Activated CD4-positive, alpha-beta T cell treated with anti-CD3 and anti-CD28 coated beads for 36 hours (primary cell): ENCODE measurements around the gene NUCB1. TPM values are rescaled to one million over a fixed set of nuclear protein-coding genes. Genes with fewer than 3 reads are reported as not detected.

Experiments used
- ATAC-seq: fragments of 200-7000 bp; cut with Tn5 transposase; one replicate; pipeline ENCODE4 v1.10.0; 2021; ENCODE audit warnings: mild to moderate bottlenecking, moderate library complexity
- CTCF ChIA-PET: fragments of 350-600 bp; sonication (Branson Sonifier 250); formaldehyde crosslinking; loops from one replicate; lab custom pipeline; 2021; ENCODE audit warnings: antibody characterized with exemption; lab: Charles Lee
- POLR2A ChIA-PET: fragments of 350-600 bp; sonication (Branson Sonifier 250); formaldehyde crosslinking; loops from one replicate; lab custom pipeline; 2021; ENCODE audit warnings: antibody characterized with exemption, inconsistent platforms; lab: Charles Lee
- DNase-seq: peaks from one replicate; pipeline ENCODE4 v3.0.0-alpha.2; 2020
- H3K27ac Mint-ChIP-seq: one replicate; pipeline ENCODE4 v1.8.0; 2021; ENCODE audit warnings: mixed read lengths
- H3K27me3 Mint-ChIP-seq: one replicate; pipeline ENCODE4 v1.8.0; 2021; ENCODE audit warnings: mixed read lengths
- H3K36me3 Mint-ChIP-seq: one replicate; pipeline ENCODE4 v1.8.0; 2021; ENCODE audit warnings: low read depth, mixed read lengths
- H3K4me1 Mint-ChIP-seq: one replicate; pipeline ENCODE4 v1.8.0; 2021; ENCODE audit warnings: mixed read lengths
- H3K4me3 Mint-ChIP-seq: one replicate; pipeline ENCODE4 v1.8.0; 2021; ENCODE audit warnings: mild to moderate bottlenecking, moderate library complexity, mixed read lengths
- H3K9me3 Mint-ChIP-seq: one replicate; pipeline ENCODE4 v1.8.0; 2021; ENCODE audit warnings: low read depth, mixed read lengths
- intact Hi-C, 2 experiments: fragments of 100-400 bp; cut with DNase I in 1 of 2; cut with micrococcal nuclease in 1 of 2; formaldehyde crosslinking; loops; one replicate each; pipeline versions ENCODE4 v1.14.2 to v1.15.1; 2022 to 2024; cut with DNase I, micrococcal nuclease
- total RNA-seq, 2 experiments: library from RNA; stranded (reverse); gene quantifications; one replicate each; pipeline ENCODE4 v1.2.3, GENCODE V29; 2021

The NUCB1 gene
- total RNA-seq, result 100 to 1,000 TPM; 115 to 118 TPM

DNA sequence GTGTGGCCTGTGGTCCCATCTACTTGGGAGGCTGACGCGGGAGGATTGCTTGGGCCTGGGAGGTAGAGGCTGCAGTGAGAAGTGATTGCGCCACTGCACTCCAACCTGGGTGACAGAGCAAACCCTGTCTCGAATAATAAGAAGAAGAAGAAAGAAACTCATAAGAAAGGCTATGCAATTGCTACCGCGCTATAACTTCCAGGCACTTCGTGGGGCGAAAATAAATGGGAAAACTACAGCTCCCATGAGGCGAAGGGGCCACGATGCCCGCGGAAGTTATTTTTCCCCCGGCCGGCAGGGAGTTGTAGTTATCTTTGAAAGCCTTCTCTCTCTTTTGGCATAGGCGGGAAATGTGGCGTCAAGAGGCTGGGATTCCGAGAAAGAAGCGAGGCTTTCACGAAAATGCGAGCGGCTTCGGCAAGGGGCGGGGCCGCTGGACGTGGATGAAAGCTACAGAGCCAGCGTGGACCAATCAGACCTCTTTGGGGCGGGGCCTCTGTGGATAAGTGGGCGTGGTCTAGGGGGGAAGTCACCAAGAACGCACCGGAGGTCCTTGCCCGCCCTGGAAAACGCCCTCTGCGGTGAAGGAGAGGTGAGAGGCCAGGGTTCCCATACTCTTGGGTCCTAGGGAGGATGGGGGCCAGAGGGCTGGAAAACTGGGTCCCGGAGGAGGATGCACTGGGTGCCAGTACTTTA is at the start of gene NUCB1:
TSS of gene NUCB1 (plus strand) at position 532 of the 696 bp plus-strand sequence. CDS start 485 bp downstream, outside the sequence.
- Mint-ChIP-seq H3K4me3 (peak within 1 kb of the TSS; percentile 99), H3K27me3 (peaks cover 5% of the 10 kb centered on the region), H3K27ac (peak within 1 kb of the TSS; percentile 98), H3K36me3 (peaks cover 26% of the 10 kb centered on the region), H3K9me3 (no peaks in the 10 kb centered on the region), H3K4me1 (peaks cover 34% of the 10 kb centered on the region)
- peak; percentile 95 for ATAC-seq
- peak; percentile 100 for DNase-seq
- CTCF ChIA-PET, result interaction anchor here (0.5 to 2.6 kb wide), 7 partner anchors 14 to 198 kb away, joined by 3 to 12 read pairs (median 5); partner anchors contain the start of genes IZUMO1 and PPP1R15A
- POLR2A ChIA-PET, result interaction anchor here (0.6 to 2.0 kb wide), 12 partner anchors 12 to 406 kb away, joined by 3 to 7 read pairs (median 4); partner anchors contain the start of genes BAX, BCAT2, GYS1 and PPP1R15A
- intact Hi-C loops, result loop anchor here (1.0 to 5.0 kb wide), 13 partner anchors 25 to 977 kb away; partner anchors contain the start of genes FTL (in 2 of the 2), AKT1S1 (in 1 of the 2), BAX (in 1 of the 2) and CYTH2 (in 1 of the 2)

DNA sequence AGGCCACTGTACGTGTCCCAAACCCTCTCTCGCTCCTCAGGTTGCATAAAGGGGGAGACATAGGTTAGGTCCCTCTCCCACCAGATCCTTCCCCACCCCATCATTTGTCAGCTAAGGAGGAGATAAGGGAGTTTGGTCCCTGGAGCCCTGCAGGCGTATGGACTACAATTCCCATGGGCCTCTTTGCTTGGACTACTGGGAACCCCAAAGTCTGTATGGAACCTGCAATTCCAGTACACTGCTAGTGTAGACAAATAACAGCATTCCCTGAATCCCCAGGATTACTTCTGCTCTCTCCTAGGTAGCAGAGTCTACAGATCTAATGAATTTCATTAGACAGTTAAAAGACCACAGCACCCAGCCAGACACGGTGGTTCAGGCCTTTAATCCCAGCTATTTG is 47.8 kb upstream of the NUCB1 start:
- DNase-seq, result no peak
- no peak overlapping the region for H3K4me3 Mint-ChIP-seq
- no peaks in the 10 kb centered on the region for H3K4me1 Mint-ChIP-seq
- H3K9me3 Mint-ChIP-seq, result no peaks in the 10 kb centered on the region
- H3K36me3 Mint-ChIP-seq, result no peaks in the 10 kb centered on the region
- intact Hi-C loops, result no loop called here
- POLR2A ChIA-PET, result no interaction called here
- CTCF ChIA-PET, result interaction anchor here (1.2 to 2.4 kb wide), 4 partner anchors 8 to 65 kb away, joined by 3 to 9 read pairs (median 6); partner anchors contain the start of gene HSD17B14
- ATAC-seq, result no peak
- H3K27me3 Mint-ChIP-seq, result no peaks in the 10 kb centered on the region
- no peak overlapping the region for H3K27ac Mint-ChIP-seq

DNA sequence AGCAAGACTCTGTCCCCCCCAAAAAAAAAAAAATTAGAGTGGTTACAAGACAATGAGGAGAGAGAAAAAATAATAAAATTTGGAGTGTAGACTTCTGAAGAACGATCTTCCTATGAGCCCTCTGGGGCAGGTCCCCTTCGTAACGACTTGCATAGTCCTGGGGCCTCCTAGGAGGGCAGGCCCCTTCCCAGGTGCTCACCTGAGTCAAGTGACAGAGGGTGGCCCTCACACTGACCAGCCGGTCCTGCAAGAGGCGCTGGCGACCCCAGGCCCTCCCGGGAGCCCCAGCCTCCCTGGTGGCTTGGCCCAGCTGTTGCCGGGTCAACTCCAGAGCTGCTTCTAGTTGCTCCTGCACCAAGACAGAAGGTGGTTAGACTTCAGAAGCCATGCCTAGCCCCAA is 46.6 kb upstream of the NUCB1 start:
- Mint-ChIP-seq H3K27ac (no peak overlapping the region), H3K4me3 (no peak overlapping the region), H3K36me3 (no peaks in the 10 kb centered on the region), H3K27me3 (no peaks in the 10 kb centered on the region), H3K9me3 (no peaks in the 10 kb centered on the region), H3K4me1 (no peaks in the 10 kb centered on the region)
- no peak for DNase-seq
- ATAC-seq, result no peak
- intact Hi-C loops, result no loop called here
- CTCF ChIA-PET, result interaction anchor here (0.6 to 2.4 kb wide), 3 partner anchors 9 to 94 kb away, joined by 3 to 9 read pairs (median 8); no protein-coding TSS in a partner anchor
- POLR2A ChIA-PET, result no interaction called here

DNA sequence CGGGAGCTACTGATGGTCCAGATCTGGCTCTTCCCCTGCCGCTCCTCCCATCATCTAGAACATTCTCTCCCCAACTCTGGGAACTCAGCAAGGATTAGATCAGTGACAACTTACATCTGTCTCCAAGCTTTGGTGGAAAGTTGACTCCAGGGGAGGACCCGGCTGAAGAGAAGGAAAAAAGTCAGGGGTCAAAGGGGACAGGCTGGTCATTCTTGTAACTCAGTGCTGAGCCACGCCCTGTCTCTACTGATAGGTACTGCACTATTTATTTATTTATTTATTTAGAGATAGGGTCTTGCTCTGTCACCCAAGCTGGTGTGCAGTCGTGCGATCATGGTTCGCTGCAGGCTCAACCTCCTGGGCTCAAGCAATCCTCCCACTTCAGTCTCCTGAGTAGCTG is 46.0 kb upstream of the NUCB1 start:
- ATAC-seq, result no peak
- ChIA-PET POLR2A (no interaction called here), CTCF (interaction anchor here (1.1 to 2.4 kb wide), 2 partner anchors 10 to 59 kb away, joined by 6 to 8 read pairs; no protein-coding TSS in a partner anchor)
- H3K9me3 Mint-ChIP-seq, result no peaks in the 10 kb centered on the region
- H3K27ac Mint-ChIP-seq, result no peak overlapping the region
- no peaks in the 10 kb centered on the region for H3K36me3 Mint-ChIP-seq
- H3K4me3 Mint-ChIP-seq, result no peak overlapping the region
- no peaks in the 10 kb centered on the region for H3K27me3 Mint-ChIP-seq
- intact Hi-C loops, result no loop called here
- DNase-seq, result no peak
- H3K4me1 Mint-ChIP-seq, result peaks cover under 1% of the 10 kb centered on the region

DNA sequence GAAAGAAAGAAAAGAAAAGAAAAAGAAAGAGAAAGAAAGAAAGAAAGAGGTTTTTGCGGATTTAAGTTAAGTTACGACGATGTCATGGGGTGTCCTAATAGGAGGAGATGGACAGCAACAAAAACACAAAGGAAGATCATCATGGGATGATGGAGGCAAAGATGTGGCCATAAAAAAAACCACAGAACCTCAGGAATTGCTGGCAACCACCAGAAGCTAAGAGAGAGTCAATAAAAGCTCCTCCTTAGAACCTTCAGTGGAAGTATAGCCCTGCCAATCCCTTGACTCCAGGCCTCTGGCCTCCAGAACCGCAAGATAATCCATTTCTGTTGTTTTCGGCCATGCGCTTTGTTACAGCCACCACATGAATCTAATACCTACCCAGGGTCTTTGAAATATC is 43.2 kb upstream of the NUCB1 start:
- no peak overlapping the region for H3K27ac Mint-ChIP-seq
- intact Hi-C loops, result no loop called here

DNA sequence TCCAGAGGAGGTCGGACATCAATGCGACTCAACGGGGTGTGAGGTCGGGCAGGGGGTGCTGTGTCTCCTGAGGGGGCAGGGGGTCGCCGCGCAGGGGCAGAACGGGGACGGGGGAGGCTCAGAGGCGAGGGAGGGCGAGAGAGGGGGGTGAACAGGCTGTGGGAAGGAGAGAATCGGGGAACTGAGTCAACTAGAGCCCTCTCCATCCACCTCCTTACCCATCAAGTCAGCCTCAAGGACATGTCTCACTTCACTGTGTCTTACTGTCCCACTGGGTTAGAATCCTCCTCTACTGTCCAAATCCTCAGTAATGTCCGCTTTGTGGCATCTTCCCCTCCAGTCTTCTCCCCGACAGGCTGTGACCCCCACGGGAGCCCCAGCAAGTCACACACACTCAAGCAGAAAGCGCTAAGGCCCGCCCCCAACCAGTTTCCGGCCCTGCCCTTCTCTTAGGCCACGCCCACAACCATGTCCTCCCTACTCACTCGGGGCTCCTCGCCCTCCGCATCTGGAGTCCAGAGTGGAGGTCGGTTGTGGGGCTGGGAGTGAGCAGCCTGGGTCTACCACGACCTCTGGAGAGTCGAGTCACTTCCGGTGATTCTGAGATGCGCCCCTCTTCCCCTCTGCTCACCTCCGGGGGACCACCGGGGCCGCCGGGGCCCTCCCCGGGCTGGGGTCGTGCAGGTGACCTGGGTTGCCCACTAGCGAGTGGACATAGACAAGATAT is 41.0 kb upstream of the NUCB1 start:
- POLR2A ChIA-PET, result interaction anchor here (1.0 to 1.2 kb wide), 2 partner anchors 13 to 15 kb away, joined by 3 to 4 read pairs; partner anchors contain the start of gene PPP1R15A
- CTCF ChIA-PET, result interaction anchor here (0.7 to 1.5 kb wide), 2 partner anchors 18 to 225 kb away, joined by 3 to 6 read pairs; no protein-coding TSS in a partner anchor
- Mint-ChIP-seq H3K36me3 (no peaks in the 10 kb centered on the region), H3K9me3 (no peaks in the 10 kb centered on the region), H3K27me3 (no peaks in the 10 kb centered on the region), H3K27ac (peak overlapping the region; percentile 93), H3K4me3 (peak overlapping the region; percentile 94), H3K4me1 (peaks cover 7% of the 10 kb centered on the region)
- intact Hi-C loops, result loop anchor here (1.0 to 2.0 kb wide), 8 partner anchors 13 to 134 kb away; partner anchors contain the start of genes NUCB1 (in 2 of the 2), PPP1R15A (in 2 of the 2), BAX (in 1 of the 2) and BCAT2 (in 1 of the 2)
- DNase-seq (peak; percentile 92), ATAC-seq (peak; percentile 92)

More for the DNA sequence above, 43.2 kb upstream of the NUCB1 start:
- Mint-ChIP-seq H3K4me3 (no peak overlapping the region), H3K36me3 (no peaks in the 10 kb centered on the region), H3K4me1 (peaks cover 7% of the 10 kb centered on the region), H3K9me3 (no peaks in the 10 kb centered on the region), H3K27me3 (no peaks in the 10 kb centered on the region)
- CTCF ChIA-PET, result no interaction called here
- no peak for DNase-seq
- no peak for ATAC-seq
- POLR2A ChIA-PET, result no interaction called here

DNA sequence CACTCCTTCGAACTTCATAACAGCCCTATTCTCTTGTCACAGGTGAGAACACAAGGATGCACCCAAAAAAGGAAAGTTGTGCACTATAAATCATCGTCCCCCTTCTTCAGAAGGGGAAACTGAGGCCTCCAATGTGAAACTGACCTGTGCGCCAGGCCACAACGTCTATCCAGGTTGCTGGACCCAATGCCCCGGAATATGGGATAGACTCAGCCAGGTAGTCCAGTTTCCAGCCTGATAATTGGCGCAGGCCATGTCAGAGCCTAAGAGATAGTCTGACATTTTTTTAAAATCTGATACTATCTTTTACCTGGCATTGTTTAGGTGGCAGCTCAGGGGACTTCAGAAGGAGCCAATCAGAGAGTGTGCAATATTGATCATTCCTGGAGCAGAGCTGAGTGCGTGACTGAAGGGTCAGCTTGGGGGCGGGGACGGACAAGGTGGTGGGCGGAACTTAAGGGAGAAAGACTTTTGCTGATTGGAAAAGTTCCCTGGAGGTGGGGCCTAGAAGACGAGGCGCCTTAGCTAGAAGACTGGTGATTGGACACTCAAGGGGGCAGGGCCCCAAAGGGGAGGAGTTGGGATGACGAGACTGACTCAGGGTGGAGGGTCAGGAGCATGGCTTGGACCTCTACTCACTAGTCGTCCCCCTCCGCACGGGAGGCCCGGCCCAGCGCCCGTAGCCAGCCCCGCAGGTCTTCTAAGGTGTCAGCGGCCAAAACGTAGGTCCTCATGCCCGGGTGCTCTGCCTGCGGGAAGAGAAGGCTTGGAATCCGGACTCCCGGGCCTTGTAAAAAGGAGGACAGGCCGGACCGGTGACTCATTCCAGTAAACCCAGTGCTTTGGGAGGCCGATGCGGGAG is 40.2 kb upstream of the NUCB1 start:
- no peak overlapping the region for H3K27ac Mint-ChIP-seq
- H3K36me3 Mint-ChIP-seq, result no peaks in the 10 kb centered on the region
- CTCF ChIA-PET, result interaction anchor here (0.7 kb wide), 1 partner anchor 225 kb away, joined by 3 read pairs; no protein-coding TSS in a partner anchor
- POLR2A ChIA-PET, result no interaction called here
- no peaks in the 10 kb centered on the region for H3K27me3 Mint-ChIP-seq
- H3K9me3 Mint-ChIP-seq, result no peaks in the 10 kb centered on the region
- ATAC-seq (peak; percentile 28), DNase-seq (peak; percentile 58)
- intact Hi-C loops, result loop anchor here (1.0 to 2.0 kb wide), 6 partner anchors 12 to 133 kb away; partner anchors contain the start of genes NUCB1 (in 2 of the 2), PPP1R15A (in 2 of the 2), BCAT2 (in 1 of the 2) and FTL (in 1 of the 2)
- H3K4me1 Mint-ChIP-seq, result peaks cover 7% of the 10 kb centered on the region
- peak overlapping the region; percentile 94 for H3K4me3 Mint-ChIP-seq

DNA sequence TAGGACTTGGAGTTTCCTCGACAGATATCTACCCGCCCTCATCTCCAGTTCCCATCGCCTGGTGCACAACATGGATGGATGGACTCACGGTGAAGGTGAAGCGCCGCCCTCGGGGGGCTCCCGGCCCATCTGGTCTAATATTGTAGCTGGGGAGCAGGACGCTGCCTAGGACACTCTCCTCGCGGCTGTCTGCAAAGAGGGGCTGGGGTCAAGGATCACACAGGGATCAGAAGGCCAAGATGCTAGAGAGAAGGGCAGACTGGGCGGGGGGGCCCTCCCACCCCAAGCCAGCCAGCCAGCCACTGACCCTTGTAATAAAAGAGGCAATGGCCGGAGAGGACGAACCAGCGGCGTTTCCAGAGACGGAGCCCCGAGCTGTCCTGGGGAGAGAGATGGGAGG is 38.8 kb upstream of the NUCB1 start:
- no peaks in the 10 kb centered on the region for H3K27me3 Mint-ChIP-seq
- intact Hi-C loops, result no loop called here

DNA sequence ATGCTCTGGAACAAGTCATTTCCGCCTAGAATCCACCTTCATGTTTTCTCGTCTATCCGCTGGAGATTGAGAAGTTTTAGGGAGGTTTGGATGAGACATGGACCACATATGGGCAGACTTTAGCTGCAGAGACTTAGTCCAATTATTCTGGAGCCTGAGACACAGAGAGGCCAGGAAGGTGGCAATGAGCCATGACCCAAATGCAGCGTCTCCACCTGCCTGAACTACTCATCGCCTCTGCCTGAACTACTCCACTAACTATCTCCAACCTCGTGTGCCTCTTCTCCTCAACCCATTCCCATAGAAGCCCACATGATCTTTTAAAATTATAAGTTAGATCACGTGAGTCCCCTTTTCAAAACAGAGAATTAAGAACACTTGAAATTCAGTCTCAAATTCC is 37.3 kb upstream of the NUCB1 start:
- ChIA-PET CTCF (no interaction called here), POLR2A (interaction anchor here (0.6 to 0.7 kb wide), 2 partner anchors 158 to 1033 kb away, joined by 3 to 4 read pairs; no protein-coding TSS in a partner anchor)
- intact Hi-C loops, result no loop called here
- H3K4me1 Mint-ChIP-seq, result peaks cover 7% of the 10 kb centered on the region
- no peak overlapping the region for H3K4me3 Mint-ChIP-seq
- no peak overlapping the region for H3K27ac Mint-ChIP-seq
- DNase-seq (no peak), ATAC-seq (no peak)
- no peaks in the 10 kb centered on the region for H3K9me3 Mint-ChIP-seq
- no peaks in the 10 kb centered on the region for H3K27me3 Mint-ChIP-seq
- no peaks in the 10 kb centered on the region for H3K36me3 Mint-ChIP-seq

More for the DNA sequence above, 38.8 kb upstream of the NUCB1 start:
- no peaks in the 10 kb centered on the region for H3K9me3 Mint-ChIP-seq
- DNase-seq, result no peak
- ATAC-seq, result no peak
- H3K36me3 Mint-ChIP-seq, result no peaks in the 10 kb centered on the region
- CTCF ChIA-PET, result interaction anchor here (0.9 kb wide), 2 partner anchors 11 to 13 kb away, joined by 3 read pairs; no protein-coding TSS in a partner anchor
- no peak overlapping the region for H3K4me3 Mint-ChIP-seq
- peaks cover 7% of the 10 kb centered on the region for H3K4me1 Mint-ChIP-seq
- POLR2A ChIA-PET, result interaction anchor here (0.9 to 1.1 kb wide), 2 partner anchors 11 to 72 kb away, joined by 3 read pairs; partner anchors contain the start of gene PPP1R15A
- H3K27ac Mint-ChIP-seq, result no peak overlapping the region

DNA sequence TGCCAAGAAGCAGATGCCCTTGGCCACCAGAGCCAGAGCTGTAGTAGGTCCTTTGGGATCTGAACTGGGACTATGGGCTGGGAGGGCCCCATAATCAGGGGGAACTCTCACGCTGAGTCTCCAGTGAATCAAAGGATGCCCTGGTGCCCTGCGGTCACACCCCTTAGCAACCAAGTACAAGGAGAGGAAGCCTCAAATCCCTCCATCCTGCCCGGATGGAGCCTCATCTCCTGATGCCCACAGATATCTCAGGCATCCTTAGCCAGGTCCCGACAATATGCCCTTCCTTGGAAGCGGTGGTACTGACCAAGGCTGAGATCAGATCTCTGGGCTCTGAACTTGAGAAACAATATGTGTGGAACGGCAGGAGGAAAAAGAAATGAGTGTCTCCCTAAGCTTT is 33.4 kb upstream of the NUCB1 start:
- DNase-seq (no peak), ATAC-seq (no peak)
- Mint-ChIP-seq H3K27me3 (no peaks in the 10 kb centered on the region), H3K9me3 (no peaks in the 10 kb centered on the region), H3K27ac (no peak overlapping the region), H3K4me3 (no peak overlapping the region), H3K36me3 (no peaks in the 10 kb centered on the region), H3K4me1 (peaks cover 4% of the 10 kb centered on the region)
- ChIA-PET POLR2A (interaction anchor here (0.6 kb wide), 1 partner anchor 86 kb away, joined by 4 read pairs; no protein-coding TSS in a partner anchor), CTCF (interaction anchor here (0.6 to 0.8 kb wide), 3 partner anchors 22 to 648 kb away, joined by 3 to 4 read pairs (median 3); no protein-coding TSS in a partner anchor)
- intact Hi-C loops, result no loop called here
